Nephron (organoid): ENCODE results near the gene CFDP1.

Experiments
- H3K27ac Mint-ChIP-seq, 3 experiments: 2 replicates each; pipeline ENCODE4 v1.8.0; 2020; ENCODE audit warnings: mixed read lengths in 3 of 3, mild to moderate bottlenecking in 2 of 3, moderate library complexity in 1 of 3
- H3K27me3 Mint-ChIP-seq: 2 replicates; pipeline ENCODE4 v1.8.0; 2021; ENCODE audit warnings: low read depth, mild to moderate bottlenecking, moderate library complexity, mixed read lengths
- H3K36me3 Mint-ChIP-seq: 2 replicates; pipeline ENCODE4 v1.8.0; 2020; ENCODE audit warnings: low read depth, mixed read lengths
- H3K4me1 Mint-ChIP-seq: 2 replicates; pipeline ENCODE4 v1.8.0; 2020; ENCODE audit warnings: mixed read lengths
- H3K4me3 Mint-ChIP-seq, 3 experiments: 2 replicates each; pipeline ENCODE4 v1.8.0; 2020; ENCODE audit warnings: mild to moderate bottlenecking in 3 of 3, mixed read lengths in 3 of 3, moderate library complexity in 2 of 3
- H3K9me3 Mint-ChIP-seq: 2 replicates; pipeline ENCODE4 v1.8.0; 2020; ENCODE audit warnings: mixed read lengths
- TF ChIP-seq, protein P1 (sequence below), 3 experiments: fragments of 200-600 bp; sonication (generic); IDR thresholded peaks; one replicate each; pipeline ENCODE4 v1.5.0; 2021; ENCODE audit warnings: antibody characterized with exemption in 3 of 3; ENCODE audit not compliant: unreplicated experiment in 3 of 3

The CFDP1 gene

DNA sequence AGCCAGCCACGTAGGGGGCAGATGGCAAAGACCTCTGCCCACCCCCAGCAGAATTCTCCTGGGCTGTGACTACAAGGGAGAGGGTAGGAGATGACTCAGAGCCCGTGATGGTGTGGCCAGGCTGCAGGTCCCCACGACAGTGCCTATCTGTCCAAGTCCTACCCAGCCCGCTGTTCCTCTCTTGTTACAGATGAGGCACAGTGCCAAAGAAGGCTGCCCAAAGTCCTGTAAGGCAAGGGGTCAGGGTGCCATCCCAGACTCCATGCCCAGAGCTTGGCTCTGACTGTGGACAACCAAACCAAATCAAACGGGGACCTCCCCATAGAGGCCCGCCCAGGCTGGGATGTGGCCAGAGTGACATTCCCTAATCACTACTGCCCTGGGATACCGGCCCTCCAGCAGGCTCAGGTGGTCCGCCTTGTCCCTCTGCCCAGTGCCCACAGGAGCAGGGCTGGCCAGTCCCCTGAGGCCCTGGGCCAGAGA, 169.3 kb downstream of the CFDP1 start:
- Mint-ChIP-seq H3K36me3 (peaks cover 5% of the 10 kb centered on the region), H3K27me3 (no peaks in the 10 kb centered on the region)

DNA sequence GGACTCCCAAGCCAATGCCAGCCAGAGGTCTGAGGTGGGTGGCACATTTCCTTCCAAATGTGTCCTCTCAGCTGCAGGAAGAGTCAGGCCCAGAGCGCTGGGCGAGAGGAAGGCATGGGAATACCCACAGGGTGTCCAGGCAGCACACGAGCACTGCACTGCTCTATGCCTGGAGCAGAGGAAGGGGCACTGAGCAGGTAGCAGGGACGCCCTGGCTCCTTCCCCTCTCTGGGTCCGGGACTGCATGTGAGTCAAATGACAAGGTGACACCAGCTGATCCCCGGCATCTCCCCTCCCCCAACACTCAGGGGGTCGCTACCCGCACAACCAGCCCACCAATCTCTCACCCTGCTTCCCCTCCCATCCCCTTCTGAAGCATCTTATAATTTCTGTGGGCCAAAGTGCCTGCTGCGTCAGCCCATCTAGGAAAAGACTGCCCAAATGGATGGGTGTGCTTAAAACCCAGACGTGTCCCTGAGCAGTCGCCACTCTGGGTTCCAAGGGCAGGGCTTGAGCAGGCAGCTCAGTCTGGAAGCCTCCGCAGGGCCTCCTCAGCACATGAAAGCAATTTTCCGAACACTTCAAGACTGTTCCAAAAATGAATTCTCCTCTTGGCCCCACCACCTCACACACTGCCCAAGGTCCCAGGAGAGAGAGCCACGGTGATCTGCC, 169.9 kb downstream of the CFDP1 start:
- peaks cover 56% of the 10 kb centered on the region for H3K4me1 Mint-ChIP-seq
- peak overlapping the region; percentile 66 to 100 (median 99) for H3K27ac Mint-ChIP-seq
- H3K36me3 Mint-ChIP-seq: peaks cover 5% of the 10 kb centered on the region
- H3K9me3 Mint-ChIP-seq: no peaks in the 10 kb centered on the region
- TF ChIP-seq, protein P1, sequence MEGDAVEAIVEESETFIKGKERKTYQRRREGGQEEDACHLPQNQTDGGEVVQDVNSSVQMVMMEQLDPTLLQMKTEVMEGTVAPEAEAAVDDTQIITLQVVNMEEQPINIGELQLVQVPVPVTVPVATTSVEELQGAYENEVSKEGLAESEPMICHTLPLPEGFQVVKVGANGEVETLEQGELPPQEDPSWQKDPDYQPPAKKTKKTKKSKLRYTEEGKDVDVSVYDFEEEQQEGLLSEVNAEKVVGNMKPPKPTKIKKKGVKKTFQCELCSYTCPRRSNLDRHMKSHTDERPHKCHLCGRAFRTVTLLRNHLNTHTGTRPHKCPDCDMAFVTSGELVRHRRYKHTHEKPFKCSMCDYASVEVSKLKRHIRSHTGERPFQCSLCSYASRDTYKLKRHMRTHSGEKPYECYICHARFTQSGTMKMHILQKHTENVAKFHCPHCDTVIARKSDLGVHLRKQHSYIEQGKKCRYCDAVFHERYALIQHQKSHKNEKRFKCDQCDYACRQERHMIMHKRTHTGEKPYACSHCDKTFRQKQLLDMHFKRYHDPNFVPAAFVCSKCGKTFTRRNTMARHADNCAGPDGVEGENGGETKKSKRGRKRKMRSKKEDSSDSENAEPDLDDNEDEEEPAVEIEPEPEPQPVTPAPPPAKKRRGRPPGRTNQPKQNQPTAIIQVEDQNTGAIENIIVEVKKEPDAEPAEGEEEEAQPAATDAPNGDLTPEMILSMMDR (IDR thresholded peaks at IDR 0.05; ENCODE audit: unreplicated experiment in 3 of 3): no peak
- H3K27me3 Mint-ChIP-seq: no peaks in the 10 kb centered on the region
- peak overlapping the region; percentile 88 to 99 (median 96) for H3K4me3 Mint-ChIP-seq

More for the DNA sequence above, 169.3 kb downstream of the CFDP1 start:
- H3K4me1 Mint-ChIP-seq: peaks cover 50% of the 10 kb centered on the region
- no peaks in the 10 kb centered on the region for H3K9me3 Mint-ChIP-seq
- peak overlapping the region; percentile 91 to 100 (median 99) for H3K27ac Mint-ChIP-seq
- peak overlapping the region; percentile 88 to 99 (median 96) for H3K4me3 Mint-ChIP-seq
- TF ChIP-seq, protein P1 (IDR thresholded peaks at IDR 0.05; ENCODE audit: unreplicated experiment in 3 of 3): no peak

DNA sequence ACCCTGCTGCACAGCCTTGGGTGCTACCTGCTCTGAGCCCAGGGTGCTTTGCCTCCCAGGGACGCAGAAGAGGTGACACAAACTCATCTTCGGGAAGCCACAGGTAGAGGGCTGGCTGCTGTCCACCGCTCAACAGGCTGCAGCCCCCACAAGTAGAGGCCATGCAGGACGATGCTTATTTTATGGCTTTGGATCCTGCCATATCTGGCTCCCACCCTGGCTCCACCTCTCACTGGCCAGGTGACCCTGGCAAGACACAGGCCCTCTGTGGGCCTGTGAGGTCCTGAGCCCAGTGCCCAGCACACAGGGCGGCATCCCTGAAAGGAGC, 170.5 kb downstream of the CFDP1 start:
- no peaks in the 10 kb centered on the region for H3K9me3 Mint-ChIP-seq
- no peaks in the 10 kb centered on the region for H3K27me3 Mint-ChIP-seq
- peaks cover 63% of the 10 kb centered on the region for H3K4me1 Mint-ChIP-seq
- H3K27ac Mint-ChIP-seq: peak overlapping the region; percentile 66 to 99 (median 73)
- TF ChIP-seq, protein P1 (IDR thresholded peaks at IDR 0.05; ENCODE audit: unreplicated experiment in 3 of 3): no peak
- H3K36me3 Mint-ChIP-seq: peaks cover 5% of the 10 kb centered on the region
- H3K4me3 Mint-ChIP-seq: peak overlapping the region; percentile 88 to 99 (median 96)

DNA sequence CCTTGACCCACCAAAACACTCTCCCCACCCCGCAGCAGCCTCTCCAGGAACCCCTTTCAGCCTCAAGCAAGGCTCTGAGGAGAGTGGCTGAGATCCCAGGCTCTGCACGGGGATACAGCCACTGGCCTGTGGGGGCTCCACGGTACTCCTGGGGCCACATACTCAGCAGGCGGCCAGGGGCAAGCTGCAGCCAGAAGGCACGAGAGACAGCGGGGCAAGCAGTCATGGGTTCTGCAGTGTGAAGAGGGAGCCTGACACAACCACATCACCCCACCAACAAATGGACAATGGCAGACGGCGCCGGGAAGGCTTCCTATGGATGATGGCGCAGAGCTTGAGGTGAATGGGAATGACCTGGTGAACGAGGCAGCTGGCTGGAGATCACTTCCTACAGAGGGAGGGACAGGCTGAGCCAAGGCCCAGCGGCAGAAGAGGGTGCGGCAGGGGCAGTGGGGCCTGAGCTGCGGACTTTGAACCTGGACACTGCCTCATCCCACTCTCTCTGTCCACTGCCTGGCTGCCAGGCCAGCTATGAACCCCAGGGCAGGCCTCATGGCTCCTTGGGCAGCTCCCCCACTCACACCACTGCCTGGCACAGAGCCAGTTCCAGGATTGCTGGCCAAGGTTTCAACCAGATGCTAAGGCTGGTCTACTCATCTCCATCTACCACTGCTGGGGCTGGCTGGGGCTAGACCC, 171.1 kb downstream of the CFDP1 start:
- Mint-ChIP-seq H3K4me3 (peak overlapping the region; percentile 53 to 99 (median 96)), H3K27ac (peak overlapping the region; percentile 66 to 99 (median 73)), H3K27me3 (no peaks in the 10 kb centered on the region), H3K36me3 (peaks cover 5% of the 10 kb centered on the region), H3K9me3 (no peaks in the 10 kb centered on the region), H3K4me1 (peaks cover 68% of the 10 kb centered on the region)
- TF ChIP-seq, protein P1 (IDR thresholded peaks at IDR 0.05; ENCODE audit: unreplicated experiment in 3 of 3): no peak

DNA sequence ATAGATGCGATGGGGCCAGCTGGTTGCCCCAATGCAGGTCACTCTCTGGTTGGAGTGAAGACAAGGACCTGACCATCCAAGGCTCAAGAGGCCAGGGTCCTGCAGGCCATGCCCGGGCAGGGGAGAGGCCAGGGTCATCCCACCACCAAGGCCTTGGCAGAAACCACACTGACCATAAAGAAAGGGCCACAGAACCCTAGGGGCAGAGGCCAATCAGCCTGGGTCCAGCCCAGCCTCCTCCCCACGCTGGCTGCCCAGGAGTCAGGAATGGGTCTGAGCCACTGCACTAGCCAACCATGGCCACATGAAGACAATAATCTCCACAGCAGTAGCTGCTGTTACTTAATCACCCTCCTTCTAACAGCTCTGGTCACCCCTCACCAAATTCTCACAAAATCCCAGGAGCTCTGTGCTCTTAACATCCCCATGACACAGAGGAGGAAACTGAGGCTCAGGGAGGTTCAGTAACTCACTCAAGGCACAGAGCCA, 171.7 kb downstream of the CFDP1 start:
- H3K36me3 Mint-ChIP-seq: peaks cover 5% of the 10 kb centered on the region
- H3K4me1 Mint-ChIP-seq: peaks cover 73% of the 10 kb centered on the region
- peak overlapping the region; percentile 66 to 99 (median 73) for H3K27ac Mint-ChIP-seq
- H3K9me3 Mint-ChIP-seq: no peaks in the 10 kb centered on the region
- H3K4me3 Mint-ChIP-seq: peak overlapping the region; percentile 53 to 99 (median 96)
- H3K27me3 Mint-ChIP-seq: no peaks in the 10 kb centered on the region
- TF ChIP-seq, protein P1 (IDR thresholded peaks at IDR 0.05; ENCODE audit: unreplicated experiment in 3 of 3): no peak
